Right cardiac atrium (tissue), 5 donors: ENCODE results near the gene IL3RA. TPM values are rescaled to one million over a fixed set of nuclear protein-coding genes. Genes with fewer than 3 reads are reported as not detected.
"Not testable (repeated sequence)": the region's sequence is repeated elsewhere in the genome, so short reads cannot be mapped to it uniquely, and the experiment has no call there.

Experiments
- ATAC-seq, 2 donors: fragments of 200-7000 bp; cut with Tn5 transposase; one replicate each; pipeline versions ENCODE4 v1.8.0 to v1.9.1; 2020; ENCODE audit warnings: moderate library complexity in 2 of 2, mild to moderate bottlenecking in 1 of 2
- DNase-seq, 3 donors: peaks; one replicate each; pipeline ENCODE4 v3.0.0-alpha.2; 2020
- H3K27ac ChIP-seq: one replicate; pipeline ENCODE4 v1.5.1; 2013; ENCODE audit warnings: mild to moderate bottlenecking, low read length, control low read depth, moderate library complexity
- H3K27me3 ChIP-seq: one replicate; pipeline ENCODE4 v1.6.1; 2013; ENCODE audit not compliant: control insufficient read depth, insufficient read depth
- H3K4me1 ChIP-seq: one replicate; pipeline ENCODE4 v1.6.1; 2013; ENCODE audit warnings: low read length; ENCODE audit not compliant: control insufficient read depth, insufficient read depth
- H3K4me3 ChIP-seq: one replicate; pipeline ENCODE4 v1.5.1; 2013; ENCODE audit warnings: low read length, control low read depth
- H3K9me3 ChIP-seq: one replicate; pipeline ENCODE4 v1.6.1; 2013; ENCODE audit warnings: low read length; ENCODE audit not compliant: control insufficient read depth
- WGBS: extraction: QIAGEN DNeasy Blood & Tissue Kit; methylation state at CpG from one replicate; pipeline ENCODE4 v1.1.7; 2013; 5-methylcytosine and 5-hydroxymethylcytosine counted together
- intact Hi-C, 4 donors: fragments of 100-400 bp; cut with DNase I; formaldehyde crosslinking; loops; one replicate each; pipeline versions ENCODE4 v1.11.0 to v1.14.0; 2022 to 2023
- polyA plus RNA-seq: library from polyadenylated mRNA; stranded (reverse); fragments of 200-250 nt; gene quantifications from one replicate; pipeline ENCODE4 v1.2.3, GENCODE V29; 2013
- total RNA-seq, 4 donors: library from RNA; stranded (reverse); fragmentation: NEBNext Ultra II Directional; extraction: Animal tissue kit (Norgen Biotek cat#: 25700); gene quantifications; one replicate each; pipeline ENCODE4 v1.2.1, GENCODE V29; 2021
- donor health status: healthy with polysubstance abuse.
- donor health status: DM: no; HTN: yes; CAD: no.
- donor health status: DM: no; HTN: no; CAD: no.
- donor health status: DM: no; HTN: yes; CAD: no; lungs with severe emphysema.
- donor health status: DM: yes; HTN: yes; CAD: no.

Gene IL3RA
- total and polyA plus RNA-seq, 5 donors: 2.6 to 8.7 (median 3.2) TPM

DNA sequence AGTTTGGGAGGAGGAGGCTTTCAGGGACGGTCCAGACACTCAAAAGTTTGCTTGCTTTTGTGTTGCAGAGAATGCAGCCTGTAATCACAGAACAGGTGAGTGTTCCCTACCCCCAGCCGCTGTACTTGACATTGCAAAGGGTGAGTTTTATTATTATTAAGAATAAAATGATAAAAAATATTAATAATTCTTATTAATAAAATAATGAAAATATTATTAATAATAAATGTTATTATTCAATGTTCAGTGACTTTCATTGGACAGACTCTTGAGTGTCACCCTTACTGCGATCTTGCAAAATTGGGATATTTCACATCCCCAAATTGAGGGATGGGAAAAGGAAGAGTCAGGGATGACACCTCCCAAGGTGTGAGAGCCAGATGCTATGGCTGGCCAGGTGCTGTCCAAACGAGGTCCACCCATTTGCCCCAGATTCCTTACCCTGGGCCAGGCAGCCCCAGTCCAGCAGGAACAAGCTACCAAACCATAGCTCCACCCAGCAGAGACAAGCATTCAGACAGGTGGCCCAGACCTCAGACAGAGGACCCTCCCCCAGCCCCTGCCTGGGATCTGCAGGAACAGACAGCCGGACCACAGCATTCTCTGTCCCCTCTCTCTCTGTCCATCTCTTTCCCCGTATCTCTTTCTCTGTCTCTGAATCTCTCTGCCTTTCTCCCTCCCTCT is 22.4 kb downstream of the IL3RA start:
- no peak for ATAC-seq
- DNase-seq: no peak
- intact Hi-C loops: no loop called here
- Histone ChIP-seq H3K27me3 (no peaks in the 10 kb centered on the region), H3K4me1 (no peaks in the 10 kb centered on the region), H3K9me3 (no peaks in the 10 kb centered on the region), H3K27ac (no peak overlapping the region), H3K4me3 (no peak overlapping the region)
- 79% methylated on average over 6 of the region's 6 CpGs for WGBS

DNA sequence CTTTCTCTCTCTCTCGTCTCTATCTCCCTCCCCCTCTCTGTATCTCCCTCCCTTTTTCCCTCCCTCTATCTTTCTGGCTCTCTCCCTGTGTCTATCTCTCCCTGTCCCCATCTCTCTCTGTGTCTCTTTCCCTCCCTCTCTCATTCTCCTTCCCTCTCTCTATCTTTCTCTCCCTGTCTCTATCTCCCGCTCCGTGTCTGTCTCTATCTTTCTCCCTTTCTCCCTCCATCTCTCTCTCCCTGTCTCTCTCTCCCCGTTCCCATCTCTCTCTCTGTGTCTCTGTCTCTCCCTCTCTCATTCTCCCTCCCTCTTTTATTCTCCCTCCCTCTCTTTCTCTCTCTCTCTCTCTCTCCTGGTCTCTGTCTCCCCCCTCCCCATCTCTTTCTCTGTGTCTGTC is 22.9 kb downstream of the IL3RA start:
- Histone ChIP-seq H3K4me3 (no peak overlapping the region), H3K27ac (no peak overlapping the region), H3K27me3 (no peaks in the 10 kb centered on the region), H3K9me3 (no peaks in the 10 kb centered on the region), H3K4me1 (no peaks in the 10 kb centered on the region)
- DNase-seq (no peak), ATAC-seq (no peak)
- WGBS: 77% methylated on average over 4 of the region's 4 CpGs
- intact Hi-C loops: no loop called here

DNA sequence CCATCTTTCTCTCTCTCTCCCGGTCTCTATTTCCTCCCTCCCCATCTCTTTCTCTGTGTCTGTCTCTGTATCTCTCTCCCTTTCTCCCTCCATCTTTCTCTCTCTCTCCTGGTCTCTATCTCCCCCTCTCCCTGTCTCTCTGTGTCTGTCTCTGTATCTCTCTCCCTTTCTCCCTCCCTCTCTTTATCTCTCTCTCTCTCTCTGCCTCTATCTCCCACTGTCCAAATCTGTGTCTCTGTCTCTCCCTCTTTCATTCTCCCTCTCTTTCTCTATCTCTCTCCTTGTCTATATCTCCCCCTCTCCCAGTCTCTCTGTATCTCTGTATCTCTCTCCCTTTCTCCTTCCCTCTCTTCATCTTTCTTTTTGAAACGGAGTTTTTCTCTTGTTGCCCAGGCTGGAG is 23.6 kb downstream of the IL3RA start:
- 70% methylated on average over 2 of the region's 2 CpGs for WGBS
- no peak for ATAC-seq

DNA sequence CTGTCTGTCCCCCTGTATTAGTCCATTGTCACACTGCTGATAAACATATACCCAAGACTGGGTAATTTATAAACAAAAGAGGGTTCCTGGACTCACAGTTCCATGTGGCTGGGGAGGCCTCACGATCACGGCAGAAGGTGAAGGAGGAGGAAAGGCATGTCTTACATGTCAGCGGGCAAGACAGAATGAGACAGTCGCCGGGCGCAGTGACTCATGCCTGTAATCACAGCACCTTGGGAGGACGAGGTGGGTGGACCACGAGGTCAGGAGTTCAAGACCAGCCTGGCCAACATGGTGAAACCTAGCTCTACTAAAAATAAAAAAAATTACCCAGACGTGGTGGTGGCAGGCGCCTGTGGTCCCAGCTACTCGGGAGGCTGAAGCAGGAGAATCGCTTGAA is 24.7 kb downstream of the IL3RA start:
- no peak for DNase-seq

More for the DNA sequence above, 23.6 kb downstream of the IL3RA start:
- Histone ChIP-seq H3K27me3 (no peaks in the 10 kb centered on the region), H3K9me3 (no peaks in the 10 kb centered on the region), H3K27ac (no peak overlapping the region), H3K4me3 (no peak overlapping the region), H3K4me1 (no peaks in the 10 kb centered on the region)
- DNase-seq: no peak
- intact Hi-C loops: no loop called here

DNA sequence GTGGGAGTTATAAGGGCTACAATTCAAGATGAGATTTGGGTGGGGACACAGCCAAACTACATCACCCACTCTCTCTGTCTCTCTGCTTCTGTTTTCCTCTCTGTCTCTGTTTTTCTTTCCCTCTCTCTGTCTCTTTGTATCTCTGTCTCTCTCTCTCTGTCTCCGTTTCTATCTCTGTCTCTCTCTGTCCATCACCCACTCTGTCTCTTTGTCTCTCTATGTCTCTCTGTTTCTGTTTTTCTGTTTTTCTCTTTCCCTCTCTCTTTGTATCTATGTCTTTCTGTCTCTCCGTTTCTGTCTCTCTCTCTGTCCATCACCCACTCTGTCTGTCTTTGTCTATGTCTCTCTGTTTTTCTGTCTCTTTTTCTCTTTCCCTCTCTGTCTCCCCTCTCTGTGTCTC is 25.3 kb downstream of the IL3RA start:
- no peaks in the 10 kb centered on the region for H3K9me3 ChIP-seq
- H3K27ac ChIP-seq: no peak overlapping the region
- no peaks in the 10 kb centered on the region for H3K4me1 ChIP-seq
- ATAC-seq (no peak), DNase-seq (no peak)
- 97% methylated on average over 2 of the region's 2 CpGs for WGBS
- no peak overlapping the region for H3K4me3 ChIP-seq
- H3K27me3 ChIP-seq: no peaks in the 10 kb centered on the region
- intact Hi-C loops: no loop called here

More for the DNA sequence above, 24.7 kb downstream of the IL3RA start:
- 77% methylated on average over 12 of the region's 12 CpGs for WGBS
- ATAC-seq: no peak
- intact Hi-C loops: no loop called here
- no peaks in the 10 kb centered on the region for H3K4me1 ChIP-seq
- no peaks in the 10 kb centered on the region for H3K27me3 ChIP-seq
- H3K9me3 ChIP-seq: no peaks in the 10 kb centered on the region
- H3K27ac ChIP-seq: no peak overlapping the region
- H3K4me3 ChIP-seq: no peak overlapping the region

DNA sequence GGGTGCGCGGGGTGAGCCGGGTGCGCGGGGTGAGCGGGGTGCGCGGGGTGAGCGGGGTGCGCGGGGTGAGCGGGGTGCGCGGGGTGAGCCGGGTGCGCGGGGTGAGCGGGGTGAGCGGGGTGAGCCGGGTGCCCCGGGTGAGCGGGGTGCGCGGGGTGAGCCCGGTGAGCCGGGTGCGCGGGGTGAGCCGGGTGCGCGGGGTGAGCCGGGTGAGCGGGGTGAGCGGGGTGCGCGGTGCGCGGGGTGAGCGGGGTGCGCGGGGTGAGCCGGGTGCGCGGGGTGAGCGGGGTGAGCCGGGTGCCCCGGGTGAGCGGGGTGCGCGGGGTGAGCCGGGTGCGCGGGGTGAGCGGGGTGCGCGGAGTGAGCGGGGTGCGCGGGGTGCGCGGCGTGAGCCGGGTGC is 29.8 kb downstream of the IL3RA start:
- DNase-seq, H3K9me3 ChIP-seq, H3K4me3 ChIP-seq, H3K27me3 ChIP-seq, H3K4me1 ChIP-seq, ATAC-seq, intact Hi-C loops, H3K27ac ChIP-seq: not testable (repeated sequence)
- 90% methylated on average over 40 of the region's 63 CpGs for WGBS

DNA sequence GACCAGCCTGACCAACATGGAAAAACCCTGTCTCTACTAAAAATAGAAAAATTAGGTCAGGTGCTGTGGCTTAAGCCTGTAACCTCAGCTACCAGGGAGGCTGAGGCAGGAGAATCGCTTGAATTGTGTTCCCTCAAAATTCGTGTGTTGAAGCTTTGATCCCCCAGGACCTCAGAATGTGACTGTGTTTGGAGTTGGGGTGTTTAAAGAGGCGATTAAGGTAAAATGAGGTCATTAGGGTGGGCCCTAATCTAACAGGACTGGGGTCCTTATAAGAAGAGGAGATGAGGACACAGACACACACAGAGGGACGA is 31.8 kb downstream of the IL3RA start:
- no peak for ATAC-seq
- Histone ChIP-seq H3K9me3 (no peaks in the 10 kb centered on the region), H3K27ac (no peak overlapping the region), H3K4me1 (no peaks in the 10 kb centered on the region), H3K4me3 (no peak overlapping the region), H3K27me3 (no peaks in the 10 kb centered on the region)
- no peak for DNase-seq
- WGBS: 82% methylated on average over 4 of the region's 4 CpGs
- intact Hi-C loops: no loop called here

DNA sequence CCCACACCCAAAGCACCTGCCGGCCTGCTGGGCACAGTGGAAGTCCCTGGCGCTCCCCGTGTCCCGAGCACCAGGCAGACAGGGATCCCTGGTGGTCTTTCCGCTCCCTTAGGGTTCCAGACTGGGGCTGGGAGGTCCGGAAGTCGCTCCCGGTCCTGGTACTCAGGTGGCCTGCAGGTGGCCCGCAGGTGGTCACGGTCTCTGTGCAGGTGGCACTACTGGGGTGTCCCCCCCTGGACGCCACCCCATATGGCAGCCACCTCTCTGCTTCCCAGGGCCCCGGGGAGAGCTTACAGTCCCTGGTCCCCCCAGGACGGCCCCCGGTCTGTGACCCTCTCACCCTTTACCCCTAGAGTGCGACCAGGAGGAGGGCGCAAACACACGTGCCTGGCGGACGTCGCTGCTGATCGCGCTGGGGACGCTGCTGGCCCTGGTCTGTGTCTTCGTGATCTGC is 41.7 kb downstream of the IL3RA start:
- DNase-seq: peak in 1 of 3 donors; percentile 51
- Histone ChIP-seq H3K4me3 (no peak overlapping the region), H3K27ac (no peak overlapping the region), H3K27me3 (no peaks in the 10 kb centered on the region), H3K4me1 (no peaks in the 10 kb centered on the region), H3K9me3 (no peaks in the 10 kb centered on the region)
- intact Hi-C loops: no loop called here
- ATAC-seq: peak in 1 of 2 donors; percentile 18
- WGBS: 86% methylated on average over 24 of the region's 24 CpGs

DNA sequence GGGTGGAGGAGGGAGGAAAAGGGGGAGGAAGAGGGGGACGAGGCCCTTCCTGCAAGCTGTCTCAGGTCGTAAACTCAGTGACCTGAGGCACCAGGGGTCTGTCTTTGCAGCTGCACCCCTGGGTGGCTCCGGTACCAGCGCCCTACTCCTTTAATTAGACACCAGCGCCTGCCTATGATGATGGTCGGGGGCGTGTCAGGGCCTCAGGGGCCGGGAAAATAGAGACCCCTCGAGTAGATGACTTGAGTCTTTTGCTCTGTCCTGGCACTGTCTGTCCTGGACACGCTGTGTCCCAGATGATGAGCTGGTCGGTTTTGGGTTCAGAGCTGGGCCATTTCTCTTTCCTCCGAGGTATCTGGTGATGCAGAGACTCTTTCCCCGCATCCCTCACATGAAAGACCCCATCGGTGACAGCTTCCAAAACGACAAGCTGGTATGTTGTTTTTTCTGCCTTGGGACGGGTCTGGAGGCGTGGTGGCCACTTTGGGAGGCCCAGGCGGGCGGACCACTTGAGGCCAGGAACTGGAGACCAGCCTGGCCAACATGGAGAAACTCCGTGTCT is 44.2 kb downstream of the IL3RA start:
- WGBS: 63% methylated on average over 20 of the region's 20 CpGs
- DNase-seq: peak in 2 of 3 donors; percentile 47 to 59
- Histone ChIP-seq H3K4me3 (no peak overlapping the region), H3K27ac (no peak overlapping the region), H3K4me1 (no peaks in the 10 kb centered on the region), H3K9me3 (no peaks in the 10 kb centered on the region), H3K27me3 (no peaks in the 10 kb centered on the region)
- ATAC-seq: peak; percentile 2 to 5
- intact Hi-C loops: no loop called here

DNA sequence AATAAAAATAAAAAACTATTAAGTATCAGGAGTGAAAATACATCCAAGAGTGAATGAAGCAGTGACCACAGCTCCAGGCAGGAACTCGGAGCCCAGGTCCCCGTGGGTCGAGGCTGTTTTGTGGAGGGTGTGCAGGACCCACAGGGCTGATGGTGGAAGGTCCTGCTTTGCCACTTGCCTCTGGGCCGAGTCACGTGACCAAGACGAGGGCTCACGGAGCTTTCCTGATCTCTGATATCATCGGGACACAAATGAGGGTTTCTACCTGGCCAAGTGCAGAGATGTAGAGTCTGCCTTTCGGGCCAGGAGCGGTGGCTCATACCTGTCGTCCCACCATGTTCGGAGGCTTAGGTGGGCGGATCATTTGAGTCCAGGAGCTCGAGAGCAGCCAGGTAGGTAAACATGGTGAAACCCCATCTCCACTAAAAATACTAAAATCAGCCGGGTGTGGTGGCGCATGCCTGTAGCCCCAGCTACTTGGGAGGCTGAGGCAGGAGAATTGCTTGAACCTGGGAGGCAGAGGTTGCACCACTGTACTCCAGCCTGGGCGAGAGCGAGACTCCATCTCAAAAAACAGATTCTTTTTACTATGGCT is 48.2 kb downstream of the IL3RA start:
- peak in 1 of 3 donors; percentile 44 for DNase-seq
- H3K27me3 ChIP-seq: no peaks in the 10 kb centered on the region
- H3K27ac ChIP-seq: no peak overlapping the region
- intact Hi-C loops: no loop called here
- no peak overlapping the region for H3K4me3 ChIP-seq
- no peak for ATAC-seq
- peaks cover 3% of the 10 kb centered on the region for H3K4me1 ChIP-seq
- H3K9me3 ChIP-seq: no peaks in the 10 kb centered on the region
- 93% methylated on average over 18 of the region's 18 CpGs for WGBS

DNA sequence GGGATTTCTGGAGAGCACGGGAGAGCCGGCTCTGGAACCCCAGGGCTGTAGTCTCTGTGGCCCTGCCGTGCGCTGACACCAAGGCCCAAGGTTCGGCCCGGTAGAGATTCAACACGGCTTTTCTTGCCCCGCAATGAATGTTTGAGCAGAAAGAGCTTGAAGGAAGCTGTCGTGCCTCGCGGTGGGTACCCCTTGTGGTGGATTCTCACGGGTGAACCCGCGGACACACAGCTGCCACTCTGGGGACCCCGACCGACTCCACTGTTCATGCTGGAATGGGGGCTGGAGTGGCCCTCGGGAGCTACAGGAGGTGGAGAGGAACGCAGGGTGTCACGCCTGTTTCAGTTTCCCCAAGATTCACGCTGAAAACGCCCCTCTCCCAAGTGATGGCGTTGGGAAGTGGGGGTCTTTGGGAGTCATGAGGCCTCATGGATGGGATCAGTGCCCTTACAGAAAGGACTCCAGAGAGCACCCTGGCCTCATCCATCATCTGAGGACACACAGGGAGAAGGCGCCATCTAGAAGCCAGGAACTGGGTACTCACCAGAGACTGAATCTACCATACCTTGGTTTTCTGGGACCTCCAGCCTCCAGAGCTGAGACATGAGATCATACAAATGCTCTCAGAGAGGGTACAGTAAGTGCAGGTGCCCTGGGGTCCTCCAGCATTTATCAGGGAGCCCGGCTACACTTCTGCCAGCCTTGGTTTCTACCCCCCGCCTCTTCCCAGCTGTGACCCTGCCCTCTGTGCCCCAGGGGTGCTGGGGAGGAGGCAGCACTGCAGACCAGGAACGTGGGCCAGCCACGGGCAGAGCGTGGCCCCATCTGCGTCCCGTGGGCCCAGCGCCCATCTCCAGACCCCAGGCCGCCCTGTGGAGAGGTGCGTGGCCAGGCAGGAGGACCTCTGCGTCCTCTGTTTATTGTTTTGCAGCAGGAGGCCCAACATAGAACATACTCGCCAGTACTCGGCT is 49.0 kb downstream of the IL3RA start:
- no peaks in the 10 kb centered on the region for H3K9me3 ChIP-seq
- intact Hi-C loops: no loop called here
- H3K27ac ChIP-seq: no peak overlapping the region
- no peak for ATAC-seq
- no peak overlapping the region for H3K4me3 ChIP-seq
- H3K4me1 ChIP-seq: peaks cover 3% of the 10 kb centered on the region
- H3K27me3 ChIP-seq: no peaks in the 10 kb centered on the region
- 90% methylated on average over 36 of the region's 36 CpGs for WGBS
- peak in 2 of 3 donors; percentile 42 to 50 for DNase-seq
